Neural progenitor cell (in vitro differentiated cells): ENCODE results near the gene MKRN2.

Experiments used
- EZH2 ChIP-seq: fragments of 200-600 bp; sonication (generic); IDR thresholded peaks from 2 replicates; pipeline ENCODE4 v1.6.1; 2017; ENCODE audit warnings: antibody characterized with exemption, mild to moderate bottlenecking, moderate library complexity
- EZH2phosphoT487 ChIP-seq: fragments of 200-600 bp; sonication (generic); IDR thresholded peaks from 2 replicates; pipeline ENCODE4 v1.6.1; 2017; ENCODE audit warnings: antibody characterized with exemption
- TF ChIP-seq, protein P1 (sequence below): fragments of 200-600 bp; sonication (generic); IDR thresholded peaks from 2 replicates; pipeline ENCODE4 v1.5.1; 2017; ENCODE audit warnings: antibody characterized with exemption, mild to moderate bottlenecking

GRCh38 chr3:12574661-12575060, 17.8 kb downstream of the MKRN2 start:
- no peak for TF ChIP-seq EZH2
- TF ChIP-seq, protein P1, sequence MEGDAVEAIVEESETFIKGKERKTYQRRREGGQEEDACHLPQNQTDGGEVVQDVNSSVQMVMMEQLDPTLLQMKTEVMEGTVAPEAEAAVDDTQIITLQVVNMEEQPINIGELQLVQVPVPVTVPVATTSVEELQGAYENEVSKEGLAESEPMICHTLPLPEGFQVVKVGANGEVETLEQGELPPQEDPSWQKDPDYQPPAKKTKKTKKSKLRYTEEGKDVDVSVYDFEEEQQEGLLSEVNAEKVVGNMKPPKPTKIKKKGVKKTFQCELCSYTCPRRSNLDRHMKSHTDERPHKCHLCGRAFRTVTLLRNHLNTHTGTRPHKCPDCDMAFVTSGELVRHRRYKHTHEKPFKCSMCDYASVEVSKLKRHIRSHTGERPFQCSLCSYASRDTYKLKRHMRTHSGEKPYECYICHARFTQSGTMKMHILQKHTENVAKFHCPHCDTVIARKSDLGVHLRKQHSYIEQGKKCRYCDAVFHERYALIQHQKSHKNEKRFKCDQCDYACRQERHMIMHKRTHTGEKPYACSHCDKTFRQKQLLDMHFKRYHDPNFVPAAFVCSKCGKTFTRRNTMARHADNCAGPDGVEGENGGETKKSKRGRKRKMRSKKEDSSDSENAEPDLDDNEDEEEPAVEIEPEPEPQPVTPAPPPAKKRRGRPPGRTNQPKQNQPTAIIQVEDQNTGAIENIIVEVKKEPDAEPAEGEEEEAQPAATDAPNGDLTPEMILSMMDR, result no peak
- no peak for TF ChIP-seq EZH2phosphoT487
